Right atrium auricular region (tissue), 2 donors: ENCODE data around the gene LHB. TPM values are rescaled to one million over a fixed set of nuclear protein-coding genes. Genes with fewer than 3 reads are reported as not detected.
"Not testable (repeated sequence)": the region's sequence is repeated elsewhere in the genome, so short reads cannot be mapped to it uniquely, and the experiment has no call there.

Source experiments
- DNase-seq: peaks from one replicate; pipeline ENCODE4 v3.0.0-alpha.2; 2019; ENCODE audit warnings: low spot score
- H3K27ac ChIP-seq, 2 donors: fragments of 200-600 bp; sonication (generic); 1 replicate in 1 of 2; 2 replicates in 1 of 2; pipeline ENCODE4 v1.5.1; 2016 to 2019
- H3K27me3 ChIP-seq, 2 donors: fragments of 200-600 bp; sonication (generic); one replicate each; pipeline versions ENCODE4 v1.5.1 to v1.6.0; 2017 to 2019
- H3K36me3 ChIP-seq: fragments of 200-600 bp; sonication (generic); one replicate; pipeline ENCODE4 v1.5.1; 2016
- H3K4me1 ChIP-seq, 2 donors: fragments of 200-600 bp; sonication (generic); one replicate each; pipeline versions ENCODE4 v1.5.1 to v1.6.0; 2017 to 2019
- H3K4me3 ChIP-seq, 2 donors: fragments of 200-600 bp; sonication (generic); 1 replicate in 1 of 2; 2 replicates in 1 of 2; pipeline ENCODE4 v1.5.1; 2017 to 2019; ENCODE audit warnings: mild to moderate bottlenecking in 1 of 2, moderate library complexity in 1 of 2
- H3K9me3 ChIP-seq, 2 donors: fragments of 200-600 bp; sonication (generic); one replicate each; pipeline ENCODE4 v1.5.1; 2019
- total RNA-seq, 2 donors: library from RNA; depleted of rRNA; stranded (reverse); fragments of >200 nt; gene quantifications; one replicate each; pipeline ENCODE4 v1.1.0, GENCODE V29; 2016
- TF ChIP-seq, protein P1 (sequence below), 2 donors: fragments of 200-600 bp; sonication (generic); IDR thresholded peaks; one replicate each; pipeline ENCODE4 v1.5.1; 2019; ENCODE audit warnings: antibody characterized with exemption in 2 of 2

LHB gene
- total RNA-seq, 2 donors from 2014 or later = not detected

DNA sequence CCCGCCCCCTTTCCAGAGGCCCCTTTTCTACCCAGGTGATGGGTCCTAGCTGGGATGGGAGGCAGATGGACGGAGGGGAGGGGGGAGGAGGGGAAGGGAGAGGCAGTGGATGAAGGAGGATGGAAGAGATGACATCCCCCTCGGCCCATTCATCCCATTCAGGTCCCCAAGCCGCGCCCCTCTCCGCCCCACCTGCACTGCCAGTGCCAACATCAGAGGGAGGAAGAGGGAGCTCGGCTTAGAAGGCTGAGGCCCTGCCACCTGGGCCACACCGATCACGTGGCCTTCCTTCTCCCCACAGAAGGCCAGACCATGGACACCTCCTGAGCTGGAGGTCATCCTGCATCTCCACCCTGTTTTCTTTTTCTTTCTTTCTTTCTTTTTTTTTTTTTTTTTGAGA, 11.8 kb upstream of the LHB start:
- H3K4me1 ChIP-seq, H3K27me3 ChIP-seq, H3K9me3 ChIP-seq, H3K4me3 ChIP-seq, H3K27ac ChIP-seq, H3K36me3 ChIP-seq, DNase-seq: not testable (repeated sequence)

DNA sequence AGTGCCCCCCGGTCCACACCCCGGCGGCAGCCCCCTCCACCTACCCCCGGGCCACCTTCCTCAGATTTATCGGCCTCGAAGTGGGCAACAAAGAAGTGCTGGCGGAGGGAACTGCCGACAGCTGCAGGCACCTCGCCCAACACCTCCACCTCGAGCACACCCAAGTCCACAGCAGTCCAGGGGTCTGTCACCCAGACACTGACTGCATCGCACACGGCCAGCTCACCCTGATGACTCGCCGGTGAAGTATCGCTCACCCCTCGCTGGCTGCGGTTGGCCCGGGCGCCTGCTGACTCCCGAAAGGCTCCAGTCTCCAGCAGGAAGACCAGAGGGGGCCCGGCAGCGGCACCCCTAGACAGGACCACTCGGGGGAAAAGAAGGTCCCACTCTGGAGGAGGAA, 8.7 kb upstream of the LHB start:
- H3K4me3 ChIP-seq, H3K36me3 ChIP-seq, DNase-seq, H3K27me3 ChIP-seq, H3K4me1 ChIP-seq, H3K27ac ChIP-seq, H3K9me3 ChIP-seq: not testable (repeated sequence)

DNA sequence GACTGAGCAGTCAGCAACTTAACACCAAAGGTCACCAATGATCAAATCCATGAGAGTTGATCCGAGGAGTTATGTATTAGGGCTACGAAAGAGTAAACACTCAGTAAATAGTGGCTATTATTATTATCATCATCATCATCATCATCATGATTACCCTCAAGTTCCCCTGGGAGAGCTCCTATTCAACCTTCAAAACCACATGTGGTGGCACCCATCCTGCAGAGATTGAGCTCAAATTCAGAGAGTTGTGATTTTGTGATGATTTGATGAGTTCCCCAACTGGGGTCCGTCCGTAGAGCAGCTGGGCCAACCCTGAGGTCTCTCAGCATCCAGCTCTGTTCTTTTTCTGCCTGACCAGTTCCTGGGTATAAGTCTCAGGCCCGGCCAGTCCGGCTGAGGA, 8.2 kb upstream of the LHB start:
- not testable (repeated sequence) for H3K36me3 ChIP-seq, H3K4me1 ChIP-seq, H3K27me3 ChIP-seq, H3K4me3 ChIP-seq, H3K27ac ChIP-seq, H3K9me3 ChIP-seq, DNase-seq

DNA sequence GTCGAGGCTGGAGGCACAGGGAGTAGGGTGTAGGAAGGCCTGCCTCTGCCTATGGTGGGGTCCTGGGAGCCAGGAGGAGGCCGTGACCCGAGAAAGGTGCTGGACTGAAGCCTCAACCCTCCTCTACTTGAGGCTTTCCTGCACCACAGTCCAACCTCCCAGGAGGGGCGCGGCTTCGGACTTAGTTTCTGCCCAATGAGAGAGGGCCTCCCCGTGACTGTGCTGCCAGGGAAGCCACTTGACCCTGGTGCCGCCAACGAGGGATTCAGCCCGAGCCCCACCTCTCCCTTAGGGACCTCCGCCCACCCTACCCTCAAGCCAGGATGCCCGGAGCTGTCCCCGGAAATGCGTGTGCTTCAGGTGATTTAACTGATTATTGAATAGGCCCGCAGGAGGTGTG, 7.3 kb upstream of the LHB start, which contains the start of gene CGB3:
Gene CGB3 (minus strand): TSS at position 101 of the 400 bp plus-strand sequence. CDS start 362 bp downstream, outside the sequence.
- not testable (repeated sequence) for H3K36me3 ChIP-seq, H3K4me3 ChIP-seq, H3K27me3 ChIP-seq, DNase-seq, H3K4me1 ChIP-seq, H3K27ac ChIP-seq, H3K9me3 ChIP-seq

DNA sequence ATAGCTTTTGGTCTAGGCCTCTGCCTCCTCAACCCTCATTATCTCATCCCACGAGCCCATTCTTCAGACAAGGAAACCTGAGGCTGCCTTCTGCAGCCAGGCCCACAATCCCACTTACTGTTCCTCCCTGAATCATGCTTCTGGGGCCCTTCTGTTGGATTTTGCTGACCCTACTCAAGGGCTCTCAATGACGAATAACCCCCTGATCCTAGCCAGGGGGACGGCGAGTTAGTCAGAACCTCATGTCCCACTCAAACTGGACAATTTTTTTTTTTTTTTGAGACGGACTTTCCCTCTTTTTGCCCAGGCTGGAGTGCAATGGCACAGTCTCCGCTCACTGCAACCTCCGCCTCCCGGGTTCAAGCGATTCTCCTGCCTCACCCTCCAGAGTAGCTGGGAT, 5.2 kb upstream of the LHB start:
- TF ChIP-seq, protein P1, sequence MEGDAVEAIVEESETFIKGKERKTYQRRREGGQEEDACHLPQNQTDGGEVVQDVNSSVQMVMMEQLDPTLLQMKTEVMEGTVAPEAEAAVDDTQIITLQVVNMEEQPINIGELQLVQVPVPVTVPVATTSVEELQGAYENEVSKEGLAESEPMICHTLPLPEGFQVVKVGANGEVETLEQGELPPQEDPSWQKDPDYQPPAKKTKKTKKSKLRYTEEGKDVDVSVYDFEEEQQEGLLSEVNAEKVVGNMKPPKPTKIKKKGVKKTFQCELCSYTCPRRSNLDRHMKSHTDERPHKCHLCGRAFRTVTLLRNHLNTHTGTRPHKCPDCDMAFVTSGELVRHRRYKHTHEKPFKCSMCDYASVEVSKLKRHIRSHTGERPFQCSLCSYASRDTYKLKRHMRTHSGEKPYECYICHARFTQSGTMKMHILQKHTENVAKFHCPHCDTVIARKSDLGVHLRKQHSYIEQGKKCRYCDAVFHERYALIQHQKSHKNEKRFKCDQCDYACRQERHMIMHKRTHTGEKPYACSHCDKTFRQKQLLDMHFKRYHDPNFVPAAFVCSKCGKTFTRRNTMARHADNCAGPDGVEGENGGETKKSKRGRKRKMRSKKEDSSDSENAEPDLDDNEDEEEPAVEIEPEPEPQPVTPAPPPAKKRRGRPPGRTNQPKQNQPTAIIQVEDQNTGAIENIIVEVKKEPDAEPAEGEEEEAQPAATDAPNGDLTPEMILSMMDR (IDR thresholded peaks at IDR 0.05) = no peak
- Histone ChIP-seq H3K4me1 (peaks cover 0 to 26% of the 10 kb centered on the region in 2 donors), H3K9me3 (no peaks in the 10 kb centered on the region)

DNA sequence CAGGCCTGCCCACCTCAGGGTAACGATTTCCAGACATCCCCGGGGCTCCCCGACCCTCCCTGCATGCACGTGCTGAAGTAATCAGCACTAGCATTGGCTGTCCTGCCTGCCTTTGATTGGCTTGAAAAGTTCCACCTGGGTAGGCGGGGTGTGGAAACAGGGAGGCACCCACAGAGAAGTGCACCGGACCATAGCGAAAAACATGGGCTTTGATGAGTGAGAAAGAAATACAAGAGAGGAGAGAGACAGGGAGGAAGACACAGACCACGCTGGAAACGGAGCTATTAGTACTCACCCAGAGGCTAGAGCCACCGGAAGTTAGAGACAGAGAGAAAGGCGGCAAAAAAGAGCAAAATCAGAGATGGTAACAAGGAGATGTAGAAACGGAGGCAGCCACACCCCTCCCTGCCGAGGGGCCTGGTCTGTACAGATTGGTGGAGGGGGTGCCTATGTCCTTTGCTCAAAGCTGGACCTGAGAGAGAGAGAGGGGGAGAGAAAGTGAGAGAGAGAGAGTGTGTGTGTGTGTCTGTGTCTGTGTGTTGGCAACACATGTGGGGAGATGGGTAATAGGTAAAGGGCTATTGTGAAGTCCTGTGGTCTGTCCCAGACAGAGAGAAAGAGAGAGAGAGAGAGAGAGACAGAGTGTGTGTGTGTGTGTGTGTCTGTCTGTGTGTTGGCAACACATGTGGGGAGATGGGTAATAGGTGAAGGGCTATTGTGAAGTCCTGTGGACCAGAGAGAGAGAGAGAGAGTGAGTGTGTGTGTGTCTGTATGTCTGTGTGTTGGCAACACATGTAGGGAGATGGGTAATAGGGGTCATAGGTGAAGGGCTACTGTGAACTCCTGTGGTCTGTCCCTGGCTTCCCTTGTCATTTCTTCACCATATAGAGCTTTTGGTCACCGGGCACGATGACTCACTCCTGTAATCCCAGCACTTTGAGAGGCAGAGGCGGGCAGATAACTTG, 4.3 kb upstream of the LHB start:
- DNase-seq = no peak
- H3K27me3 ChIP-seq = no peaks in the 10 kb centered on the region
- TF ChIP-seq, protein P1 (IDR thresholded peaks at IDR 0.05) = no peak

More for the DNA sequence above, 5.2 kb upstream of the LHB start:
- no peak for DNase-seq
- H3K27me3 ChIP-seq = no peaks in the 10 kb centered on the region
- H3K27ac ChIP-seq = no peak overlapping the region
- no peak overlapping the region for H3K4me3 ChIP-seq
- H3K36me3 ChIP-seq = no peaks in the 10 kb centered on the region

DNA sequence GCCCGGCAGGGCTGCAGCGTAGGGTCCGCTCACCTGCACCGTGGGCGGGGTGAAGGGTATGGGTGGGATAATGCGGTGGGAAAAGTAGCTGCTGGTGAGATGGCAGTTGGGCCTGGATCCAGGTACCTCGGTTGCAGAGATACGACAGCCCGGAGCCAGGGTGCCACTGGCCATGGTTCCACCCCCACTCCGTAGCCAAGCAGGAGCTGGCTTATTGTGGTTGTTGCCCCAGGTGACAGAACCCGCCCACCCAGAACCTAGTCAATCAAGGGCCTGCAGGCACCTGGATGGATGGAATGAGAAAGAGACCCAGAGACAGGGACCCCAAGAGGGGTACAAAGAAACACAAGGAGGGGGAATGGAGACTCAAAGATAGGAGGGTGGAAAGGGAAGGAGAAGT, 3.5 kb upstream of the LHB start:
- H3K36me3 ChIP-seq = peaks cover 4% of the 10 kb centered on the region
- H3K27me3 ChIP-seq = no peaks in the 10 kb centered on the region
- TF ChIP-seq, protein P1 (IDR thresholded peaks at IDR 0.05) = no peak
- H3K9me3 ChIP-seq = no peaks in the 10 kb centered on the region
- no peak overlapping the region for H3K4me3 ChIP-seq
- H3K4me1 ChIP-seq = peaks cover 0 to 27% of the 10 kb centered on the region in 2 donors
- H3K27ac ChIP-seq = no peak overlapping the region
- no peak for DNase-seq

More for the DNA sequence above, 4.3 kb upstream of the LHB start:
- H3K4me1 ChIP-seq = peaks cover 0 to 27% of the 10 kb centered on the region in 2 donors
- no peak overlapping the region for H3K27ac ChIP-seq
- no peak overlapping the region for H3K4me3 ChIP-seq
- no peaks in the 10 kb centered on the region for H3K36me3 ChIP-seq
- H3K9me3 ChIP-seq = no peaks in the 10 kb centered on the region
